Activated B cell treated with CpG ODN at 0.5 μM for 24 hours (primary cell): ENCODE measurements around the gene ZFHX3. TPM values are rescaled to one million over a fixed set of nuclear protein-coding genes. Genes with fewer than 3 reads are reported as not detected.

Source experiments
- ATAC-seq: fragments of 200-7000 bp; cut with Tn5 transposase; one replicate; pipeline ENCODE4 v1.10.0; 2021; ENCODE audit warnings: low read depth, mild to moderate bottlenecking, moderate library complexity
- CTCF ChIA-PET: fragments of 350-600 bp; sonication (Branson Sonifier 250); formaldehyde crosslinking; loops from one replicate; lab custom pipeline; 2021; ENCODE audit warnings: antibody characterized with exemption; lab: Charles Lee
- POLR2A ChIA-PET: fragments of 350-600 bp; sonication (Branson Sonifier 250); formaldehyde crosslinking; loops from one replicate; lab custom pipeline; 2021; ENCODE audit warnings: antibody characterized with exemption; lab: Charles Lee
- DNase-seq: peaks from one replicate; pipeline ENCODE4 v3.0.0; 2022
- H3K27ac Mint-ChIP-seq: one replicate; pipeline ENCODE4 v1.8.0; 2020; ENCODE audit warnings: mixed read lengths
- H3K27me3 Mint-ChIP-seq: one replicate; pipeline ENCODE4 v1.8.0; 2021; ENCODE audit warnings: mixed read lengths
- H3K36me3 Mint-ChIP-seq: one replicate; pipeline ENCODE4 v1.8.0; 2021; ENCODE audit warnings: low read depth, mixed read lengths
- H3K4me1 Mint-ChIP-seq: one replicate; pipeline ENCODE4 v1.8.0; 2021; ENCODE audit warnings: mixed read lengths
- H3K4me3 Mint-ChIP-seq: one replicate; pipeline ENCODE4 v1.8.0; 2020; ENCODE audit warnings: mild to moderate bottlenecking, mixed read lengths
- H3K9me3 Mint-ChIP-seq: one replicate; pipeline ENCODE4 v1.8.0; 2020; ENCODE audit warnings: mixed read lengths
- CTCF ChIP-seq: fragments of 200-600 bp; IDR thresholded peaks from one replicate; pipeline ENCODE4 v1.8.0; 2022; ENCODE audit warnings: antibody characterized with exemption, mild to moderate bottlenecking
- intact Hi-C: fragments of 100-400 bp; cut with micrococcal nuclease; formaldehyde crosslinking; loops from one replicate; pipeline ENCODE4 v1.15.1; 2024
- total RNA-seq: library from RNA; stranded (reverse); gene quantifications from 2 replicates; pipeline ENCODE4 v1.2.3, GENCODE V29; 2022

Gene ZFHX3
- total RNA-seq, 1 donor from 2014 or later: 9.2 TPM

GRCh38 chr16:72890587-72890986, 157.3 kb downstream of the ZFHX3 start:
- no peak overlapping the region for H3K27ac Mint-ChIP-seq
- no peak for ATAC-seq
- POLR2A ChIA-PET: no interaction called here

GRCh38 chr16:72889616-72890582, 158.0 kb downstream of the ZFHX3 start:
- ChIA-PET POLR2A (no interaction called here), CTCF (no interaction called here)
- Mint-ChIP-seq H3K4me1 (no peaks in the 10 kb centered on the region), H3K27ac (no peak overlapping the region), H3K27me3 (no peaks in the 10 kb centered on the region), H3K9me3 (peaks cover 6% of the 10 kb centered on the region), H3K4me3 (no peak overlapping the region), H3K36me3 (peaks cover 31% of the 10 kb centered on the region)
- ATAC-seq (no peak), DNase-seq (no peak)
- intact Hi-C loops: no loop called here
- TF ChIP-seq CTCF: no peak

More at GRCh38 chr16:72890587-72890986, 157.3 kb downstream of the ZFHX3 start:
- H3K4me3 Mint-ChIP-seq: no peak overlapping the region
- peaks cover 6% of the 10 kb centered on the region for H3K9me3 Mint-ChIP-seq
- no peak for TF ChIP-seq CTCF
- H3K36me3 Mint-ChIP-seq: peaks cover 31% of the 10 kb centered on the region
- intact Hi-C loops: no loop called here
- DNase-seq: no peak
- no peaks in the 10 kb centered on the region for H3K27me3 Mint-ChIP-seq
- CTCF ChIA-PET: no interaction called here
- no peaks in the 10 kb centered on the region for H3K4me1 Mint-ChIP-seq

- ChIA-PET POLR2A (no interaction called here), CTCF (no interaction called here)
- H3K9me3 Mint-ChIP-seq: peaks cover 6% of the 10 kb centered on the region
- H3K27ac Mint-ChIP-seq: no peak overlapping the region
- no peak for TF ChIP-seq CTCF
- no peak for ATAC-seq
- H3K36me3 Mint-ChIP-seq: peaks cover 35% of the 10 kb centered on the region
- H3K27me3 Mint-ChIP-seq: no peaks in the 10 kb centered on the region
- H3K4me1 Mint-ChIP-seq: no peaks in the 10 kb centered on the region
- intact Hi-C loops: no loop called here
- H3K4me3 Mint-ChIP-seq: no peak overlapping the region
- DNase-seq: no peak
Observed at GRCh38 chr16:72887537-72887936, 160.4 kb downstream of the ZFHX3 start.

GRCh38 chr16:72886346-72886974, 161.5 kb downstream of the ZFHX3 start:
- ATAC-seq (no peak), DNase-seq (no peak)
- peaks cover 35% of the 10 kb centered on the region for H3K36me3 Mint-ChIP-seq
- H3K9me3 Mint-ChIP-seq: peaks cover 6% of the 10 kb centered on the region
- ChIA-PET POLR2A (no interaction called here), CTCF (no interaction called here)
- no peak overlapping the region for H3K27ac Mint-ChIP-seq
- no peaks in the 10 kb centered on the region for H3K4me1 Mint-ChIP-seq
- no peak overlapping the region for H3K4me3 Mint-ChIP-seq
- no peak for TF ChIP-seq CTCF
- intact Hi-C loops: no loop called here
- no peaks in the 10 kb centered on the region for H3K27me3 Mint-ChIP-seq

- no peak overlapping the region for H3K27ac Mint-ChIP-seq
Observed at GRCh38 chr16:72884573-72884972, 163.4 kb downstream of the ZFHX3 start.

More at GRCh38 chr16:72884573-72884972, 163.4 kb downstream of the ZFHX3 start:
- ChIA-PET POLR2A (no interaction called here), CTCF (interaction anchor here (0.6 kb wide), 1 partner anchor 38 kb away, joined by 3 read pairs; no protein-coding TSS in a partner anchor)
- intact Hi-C loops: no loop called here
- Mint-ChIP-seq H3K4me1 (no peaks in the 10 kb centered on the region), H3K9me3 (no peaks in the 10 kb centered on the region), H3K4me3 (no peak overlapping the region), H3K27me3 (no peaks in the 10 kb centered on the region), H3K36me3 (peaks cover 31% of the 10 kb centered on the region)
- no peak for TF ChIP-seq CTCF
- ATAC-seq (no peak), DNase-seq (no peak)
